K562 (cell line): ENCODE results near the gene DAPK3. TPM values are rescaled to one million over a fixed set of nuclear protein-coding genes. Genes with fewer than 3 reads are reported as not detected.
A peak's percentile ranks its signal among the peaks of the same experiment; 100 is the strongest.
"Not testable (repeated sequence)": the region's sequence is repeated elsewhere in the genome, so short reads cannot be mapped to it uniquely, and the experiment has no call there.

ENCODE experiments used
- ATAC-seq: fragments of 200-7000 bp; cut with Tn5 transposase; 3 replicates; pipeline ENCODE4 v1.9.1; 2020; ENCODE audit warnings: moderate library complexity
- BruUV-seq: library from RNA; stranded (reverse); fragments of 400-500 nt; replicated peaks from 2 replicates; lab custom pipeline; 2021; lab: Mats Ljungman, UMichigan
- CTCF ChIA-PET: fragments of 300-600 bp; formaldehyde crosslinking; extraction: SDS; loops from one replicate; lab custom pipeline; 2021; ENCODE audit warnings: low intra/inter-chr PET ratio; lab: Yijun Ruan, JAX
- POLR2A ChIA-PET: fragments of 300-600, 350-650 bp; sonication (Branson Sonifier 250); formaldehyde crosslinking; extraction: SDS; loops from one replicate; lab custom pipeline; 2021; ENCODE audit warnings: antibody characterized with exemption, inconsistent platforms; lab: Yijun Ruan, JAX
- DNase-seq, 4 experiments: peaks; one replicate each; pipeline versions ENCODE4 v3.0.0 to v3.0.0-alpha.2; 2011 to 2018; ENCODE audit warnings: low spot score in 3 of 4, mixed read lengths in 3 of 4; ENCODE audit errors: extremely low read depth in 1 of 4
- FAIRE-seq: peaks from 2 replicates; lab custom pipeline; 2011; peaks lifted over from hg19 to GRCh38; lab: Jason Lieb, UNC
- H2AFZ ChIP-seq: 2 replicates; pipeline ENCODE4 v1.6.0; 2011; ENCODE audit warnings: low read depth, low read length, control low read depth, inconsistent platforms
- H3K27ac ChIP-seq: fragments of 200-600 bp; 3 replicates; pipeline ENCODE4 v1.8.0; 2011; ENCODE audit warnings: low read depth, mild to moderate bottlenecking, control low read depth, inconsistent platforms, low read length, moderate library complexity, mixed read lengths; ENCODE audit errors: extremely low read depth
- H3K27me3 ChIP-seq, 2 experiments: fragments of 300-600 bp in 1 of 2; 2 replicates in 1 of 2; 3 replicates in 1 of 2; pipeline versions ENCODE4 v1.6.0 to v1.8.0; 2011; ENCODE audit warnings: inconsistent platforms in 2 of 2, low read length in 2 of 2, mild to moderate bottlenecking in 1 of 2, mixed read lengths in 1 of 2, moderate library complexity in 1 of 2; ENCODE audit not compliant: control insufficient read depth in 2 of 2, insufficient read depth in 2 of 2
- H3K36me3 ChIP-seq: fragments of 300-600 bp; 3 replicates; pipeline ENCODE4 v1.8.0; 2011; ENCODE audit warnings: mild to moderate bottlenecking, low read length, inconsistent platforms; ENCODE audit not compliant: control insufficient read depth, insufficient read depth
- H3K4me1 ChIP-seq, 2 experiments: fragments of 200-600 bp in 1 of 2; replicated peaks in 1 of 2; 2 replicates in 1 of 2; 3 replicates in 1 of 2; pipeline versions ENCODE4 v1.5.1 to v1.8.0; 2011; ENCODE audit warnings: inconsistent platforms in 2 of 2, low read length in 2 of 2, mild to moderate bottlenecking in 1 of 2, mixed read lengths in 1 of 2, moderate library complexity in 1 of 2; ENCODE audit not compliant: control insufficient read depth in 2 of 2, insufficient read depth in 2 of 2
- H3K4me2 ChIP-seq: 2 replicates; pipeline ENCODE4 v1.6.1; 2011; ENCODE audit warnings: low read length, control low read depth, inconsistent platforms, mixed read lengths; ENCODE audit not compliant: insufficient read depth
- H3K4me3 ChIP-seq: fragments of 200-600 bp; sonication (generic), shearing (Covaris generic); 2 replicates; pipeline ENCODE4 v1.5.1; 2016; ENCODE audit warnings: control low read depth, inconsistent platforms
- H3K79me2 ChIP-seq: fragments of 200-600 bp; 3 replicates; pipeline ENCODE4 v1.8.0; 2011; ENCODE audit warnings: low read length, inconsistent platforms; ENCODE audit not compliant: control insufficient read depth, insufficient read depth
- H3K9ac ChIP-seq, 2 experiments: 2 replicates each; pipeline versions ENCODE4 v1.6.0 to v1.6.1; 2011; ENCODE audit warnings: low read depth in 2 of 2, low read length in 2 of 2, control low read depth in 1 of 2, inconsistent platforms in 1 of 2, mild to moderate bottlenecking in 1 of 2, mixed read lengths in 1 of 2; ENCODE audit not compliant: insufficient read depth in 1 of 2
- H3K9me1 ChIP-seq: one replicate; pipeline ENCODE4 v1.6.0; 2011; ENCODE audit warnings: inconsistent platforms, mild to moderate bottlenecking, low read length, moderate library complexity; ENCODE audit not compliant: control insufficient read depth, insufficient read depth
- H3K9me3 ChIP-seq: replicated peaks from 2 replicates; pipeline ENCODE4 v1.5.1; 2011; ENCODE audit warnings: low read depth, low read length, inconsistent platforms; ENCODE audit not compliant: control insufficient read depth, insufficient read depth
- H4K20me1 ChIP-seq: replicated peaks from 2 replicates; pipeline ENCODE4 v1.6.1; 2011; ENCODE audit warnings: low read length, inconsistent platforms, mixed read lengths; ENCODE audit not compliant: control insufficient read depth, insufficient read depth
- BCOR ChIP-seq: fragments of 450-650 bp; IDR thresholded peaks from 2 replicates; pipeline ENCODE4 v1.6.1; 2016
- CEBPB ChIP-seq: fragments of 450-650 bp; IDR thresholded peaks from 2 replicates; pipeline ENCODE4 v1.6.1; 2016; ENCODE audit warnings: missing genetic modification characterization, missing compliant biosample characterization
- CEBPG ChIP-seq, 3 experiments: fragments of 200-800 bp in 1 of 3; sonication (Bioruptor generic) in 1 of 3; sonication (generic) in 1 of 3; formaldehyde crosslinking in 1 of 3; IDR thresholded peaks in 2 of 3; conservative IDR thresholded peaks in 1 of 3; 2 replicates each; pipeline versions ENCODE4 v1.6.1 to v1.8.0; 2016 to 2022; ENCODE audit warnings: missing compliant biosample characterization in 2 of 3, missing genetic modification characterization in 2 of 3, mild to moderate bottlenecking in 1 of 3, missing genetic modification reagents in 1 of 3
- IRF9 ChIP-seq: fragments of 450-650 bp; IDR thresholded peaks from 2 replicates; pipeline ENCODE4 v1.6.1; 2016; ENCODE audit warnings: missing biosample characterization, missing genetic modification characterization
- KDM1A ChIP-seq, 2 experiments: fragments of 450-650 bp; IDR thresholded peaks; 2 replicates each; pipeline ENCODE4 v1.6.1; 2016; ENCODE audit warnings: mild to moderate bottlenecking in 2 of 2
- RBM39 ChIP-seq: fragments of 200-400 bp; formaldehyde crosslinking; optimal IDR thresholded peaks from 2 replicates; pipeline ENCODE3; 2018; ENCODE audit warnings: low read depth, low read length
- TRIM24 ChIP-seq, 2 experiments: fragments of 450-650 bp; IDR thresholded peaks; 2 replicates each; pipeline ENCODE4 v1.6.1; 2016
- ZNF121 ChIP-seq: sonication (generic); formaldehyde crosslinking; conservative IDR thresholded peaks from 2 replicates; pipeline ENCODE4 v1.8.0; 2022; ENCODE audit warnings: missing genetic modification reagents
- WGBS: fragments of 100-300 bp; shearing (Covaris generic); methylation state at CpG from one replicate; pipeline ENCODE4 v1.1.6; 2016; ENCODE audit warnings: low coverage, mixed read lengths; ENCODE audit not compliant: insufficient coverage; ENCODE audit errors: missing lambda C conversion rate; 5-methylcytosine and 5-hydroxymethylcytosine counted together
- in situ Hi-C: fragments of 300-500 bp; cut with MboI; formaldehyde crosslinking; loops from 4 replicates; pipeline ENCODE4 v1.15.0; 2018; ENCODE audit warnings: inconsistent platforms, mixed read lengths
- intact Hi-C: fragments of 100-400 bp; cut with micrococcal nuclease; formaldehyde crosslinking; loops from 2 replicates; pipeline ENCODE4 v1.14.2; 2022
- polyA plus RNA-seq, 8 experiments: library from polyadenylated mRNA; depleted of rRNA in 4 of 8; stranded (reverse) in 5 of 8; unstranded in 3 of 8; fragments of >200 nt; fragmentation: Nextera tagmentation in 2 of 8; fragmentation: Illumina TruSeq in 1 of 8; extraction: Ambion mirVana in 2 of 8; extraction: Trizol in 1 of 8; gene quantifications; 2 replicates each; pipeline versions ENCODE4 v1.2.1 to v1.2.3, GENCODE V29; 2011 to 2014; ENCODE audit warnings: inconsistent platforms in 1 of 8, missing spikeins in 1 of 8
- total RNA-seq, 7 experiments: library from RNA; depleted of rRNA in 6 of 7; stranded (reverse); fragments of >200 nt in 6 of 7; fragmentation: Illumina TruSeq in 2 of 7; extraction: Trizol in 2 of 7; gene quantifications; 2 replicates each; pipeline versions ENCODE4 v1.2.1 to v1.2.3, GENCODE V29; 2011 to 2021; ENCODE audit warnings: low replicate concordance in 1 of 7

The DAPK3 gene
- total and polyA plus RNA-seq, 9 of the 15 experiments (the other 6 are each of a cell fraction or from before 2014, with no cell fraction given): 0.14 to 63.4 (median 25.0) TPM

- 29% methylated on average over 9 of the region's 15 CpGs for WGBS
- POLR2A ChIA-PET: interaction anchor here (0.7 kb wide), 1 partner anchor 154 kb away, joined by 3 read pairs; no protein-coding TSS in a partner anchor
- H3K79me2 ChIP-seq, in situ Hi-C loops, H3K27me3 ChIP-seq, BruUV-seq, DNase-seq, H4K20me1 ChIP-seq, CTCF ChIA-PET, H3K9me1 ChIP-seq, H3K27ac ChIP-seq, H3K4me2 ChIP-seq, H3K9me3 ChIP-seq, H3K9ac ChIP-seq, H2AFZ ChIP-seq, FAIRE-seq, H3K4me3 ChIP-seq, ATAC-seq, intact Hi-C loops, H3K36me3 ChIP-seq: not testable (repeated sequence)
- TF ChIP-seq TRIM24 (IDR thresholded peaks at IDR 0.05): peak in 1 of 2 experiments; percentile 26; a peak in 1 of 4 replicates
- TF ChIP-seq ZNF121: 0 out of 2 replicates have a peak, but pooled peaks have one; percentile 11
- peak; percentile 42 for TF ChIP-seq RBM39
- peak; percentile 70 for TF ChIP-seq CEBPG (CRISPR knock-in tag; IDR thresholded peaks at IDR 0.05)
- TF ChIP-seq CEBPG (tag; conservative IDR thresholded peaks at IDR 0.05 in 1 of 2, IDR thresholded peaks at IDR 0.05 in 1 of 2): peak; percentile 48 to 92; a peak in 3 of 4 replicates
- peak; percentile 95 for TF ChIP-seq CEBPB
- peak; percentile 20 to 53; a peak in 2 of 4 replicates for TF ChIP-seq KDM1A (IDR thresholded peaks at IDR 0.05)
- peak; percentile 76 for TF ChIP-seq BCOR
- TF ChIP-seq IRF9 (tag): peak; percentile 71; the same call in 1 of the 2 replicates
- peaks cover 20 to 40% of the 10 kb centered on the region in 2 experiments for H3K4me1 ChIP-seq
Observed at GRCh38 chr19:3947316-3947933, 23.5 kb downstream of the DAPK3 start.
